Adipocyte (in vitro differentiated cells): Measurements from ENCODE around the gene MRPS27.

ENCODE experiments used
- DNase-seq: peaks from one replicate; pipeline ENCODE4 v3.0.0-alpha.2; 2015; ENCODE audit warnings: low read depth
- H3K27me3 ChIP-seq: replicated peaks from 2 replicates; pipeline ENCODE4 v1.7.0; 2013; ENCODE audit warnings: mild to moderate bottlenecking, low read length, moderate library complexity; ENCODE audit not compliant: control insufficient read depth, insufficient read depth
- H3K36me3 ChIP-seq: 2 replicates; pipeline ENCODE4 v1.7.0; 2013; ENCODE audit warnings: low read length, mild to moderate bottlenecking, moderate library complexity; ENCODE audit not compliant: control insufficient read depth, insufficient read depth, severe bottlenecking
- H3K4me1 ChIP-seq: 2 replicates; pipeline ENCODE4 v1.7.0; 2013; ENCODE audit warnings: mild to moderate bottlenecking, low read length, moderate library complexity; ENCODE audit not compliant: control insufficient read depth, insufficient read depth
- H3K4me3 ChIP-seq: 2 replicates; pipeline ENCODE4 v1.7.0; 2013; ENCODE audit warnings: mild to moderate bottlenecking, low read length, moderate library complexity
- H3K9ac ChIP-seq: 2 replicates; pipeline ENCODE4 v1.7.0; 2013; ENCODE audit warnings: mild to moderate bottlenecking, low read length, moderate library complexity
- H3K9me3 ChIP-seq: 2 replicates; pipeline ENCODE4 v1.7.0; 2013; ENCODE audit warnings: mild to moderate bottlenecking, low read length, moderate library complexity; ENCODE audit not compliant: control insufficient read depth

The MRPS27 gene

GRCh38 chr5:72272398-72272797 lies 47.6 kb downstream of the MRPS27 start:
- DNase-seq: no peak
- Histone ChIP-seq H3K4me1 (peaks cover 17% of the 10 kb centered on the region), H3K27me3 (no peaks in the 10 kb centered on the region), H3K9ac (no peak overlapping the region), H3K9me3 (peaks cover 6% of the 10 kb centered on the region), H3K36me3 (peaks cover 10% of the 10 kb centered on the region), H3K4me3 (no peak overlapping the region)

DNA sequence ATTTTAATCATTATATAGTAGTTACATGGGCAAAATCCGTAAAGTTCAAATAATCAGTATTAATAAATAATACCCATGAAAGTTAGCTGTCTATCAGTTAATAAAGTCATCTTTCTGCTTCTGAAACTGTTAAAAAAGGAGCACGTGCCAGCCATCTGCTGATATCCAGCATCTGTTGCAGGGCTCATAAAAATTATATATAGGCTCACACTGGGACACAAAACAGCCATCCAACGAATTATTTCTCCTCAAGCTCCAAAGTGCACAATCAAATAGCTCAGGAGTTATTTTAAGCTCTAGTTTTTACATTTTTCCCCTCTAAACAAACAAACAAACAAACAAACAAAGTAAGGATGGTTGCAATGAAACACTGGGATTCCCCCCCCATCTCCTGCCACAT lies 48.3 kb downstream of the MRPS27 start:
- no peaks in the 10 kb centered on the region for H3K27me3 ChIP-seq
- no peak overlapping the region for H3K4me3 ChIP-seq
- peaks cover 6% of the 10 kb centered on the region for H3K9me3 ChIP-seq
- no peak for DNase-seq
- peaks cover 10% of the 10 kb centered on the region for H3K36me3 ChIP-seq
- no peak overlapping the region for H3K9ac ChIP-seq
- H3K4me1 ChIP-seq: peaks cover 21% of the 10 kb centered on the region

DNA sequence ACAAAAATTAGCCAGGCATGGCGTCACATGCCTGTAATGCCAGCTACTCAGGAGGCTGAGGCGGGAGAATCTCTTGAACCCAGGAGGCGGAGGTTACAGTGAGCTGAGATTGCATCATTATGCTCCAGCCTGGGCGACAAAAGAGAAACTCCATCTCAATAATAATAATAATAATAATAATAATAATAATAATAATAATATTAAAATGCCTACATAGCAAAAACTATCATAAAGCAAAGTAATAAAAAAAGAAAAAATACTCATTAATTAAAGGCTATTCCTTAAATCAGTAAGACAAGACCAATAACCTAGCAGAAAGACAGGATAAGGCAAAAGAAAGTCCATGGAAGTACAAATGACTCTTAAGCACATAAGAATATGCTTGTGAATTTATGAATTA lies 50.0 kb downstream of the MRPS27 start:
- H3K4me1 ChIP-seq: peaks cover 21% of the 10 kb centered on the region
- H3K9ac ChIP-seq: no peak overlapping the region
- no peaks in the 10 kb centered on the region for H3K27me3 ChIP-seq
- H3K9me3 ChIP-seq: no peaks in the 10 kb centered on the region
- peaks cover 4% of the 10 kb centered on the region for H3K36me3 ChIP-seq
- no peak for DNase-seq
- H3K4me3 ChIP-seq: no peak overlapping the region

DNA sequence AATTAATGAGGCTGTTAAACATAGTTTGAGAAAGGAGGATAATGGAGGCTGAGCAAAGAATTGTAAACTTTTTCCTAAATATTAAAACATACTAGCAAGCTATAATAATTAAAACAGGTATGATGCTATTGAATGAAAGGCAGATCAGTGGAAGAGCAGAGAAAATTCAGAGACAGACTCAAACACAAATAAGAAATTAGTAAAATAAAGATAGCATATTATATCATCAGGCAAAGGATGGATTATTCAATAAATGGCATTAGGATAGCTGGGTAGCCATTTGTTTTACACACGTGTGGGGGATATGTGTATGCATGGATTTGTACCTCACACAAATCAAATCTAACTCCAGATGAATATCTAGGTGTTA lies 50.6 kb downstream of the MRPS27 start:
- Histone ChIP-seq H3K27me3 (no peaks in the 10 kb centered on the region), H3K4me1 (peaks cover 21% of the 10 kb centered on the region), H3K9me3 (no peaks in the 10 kb centered on the region), H3K4me3 (no peak overlapping the region), H3K9ac (no peak overlapping the region), H3K36me3 (peaks cover 4% of the 10 kb centered on the region)
- DNase-seq: no peak

DNA sequence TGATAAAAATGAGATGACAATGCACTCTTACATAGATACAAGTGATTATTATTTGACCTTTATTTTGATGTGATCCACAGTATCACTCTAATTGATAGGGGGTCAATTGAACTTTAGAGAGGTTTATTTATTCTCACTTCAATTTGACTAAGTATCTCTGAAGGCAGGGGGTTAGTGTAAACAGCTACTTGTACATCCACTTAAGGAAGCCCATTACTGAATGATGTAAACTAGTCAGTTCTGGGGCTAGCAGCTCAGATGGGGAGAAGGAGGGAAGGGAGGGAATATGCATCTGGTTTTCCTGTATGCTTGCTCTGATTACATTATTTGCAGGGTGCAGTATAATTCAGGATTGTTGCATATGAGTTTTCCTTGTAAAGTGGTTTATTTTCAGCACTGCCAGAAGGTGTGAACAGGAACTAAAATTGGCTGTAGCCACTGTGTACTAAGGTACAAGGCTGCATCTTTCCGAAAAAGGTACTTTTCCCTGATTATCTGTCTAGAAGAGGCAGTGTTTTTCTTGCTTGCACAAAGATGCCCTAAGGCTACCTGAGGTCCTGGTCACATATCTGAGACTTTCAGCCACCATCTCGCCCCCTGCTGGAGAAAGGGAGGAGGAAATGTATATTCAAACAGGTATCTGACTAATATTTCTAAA lies 51.2 kb downstream of the MRPS27 start:
- no peak overlapping the region for H3K9ac ChIP-seq
- peak; percentile 58 for DNase-seq
- no peaks in the 10 kb centered on the region for H3K9me3 ChIP-seq
- peaks cover 21% of the 10 kb centered on the region for H3K4me1 ChIP-seq
- H3K27me3 ChIP-seq: no peaks in the 10 kb centered on the region
- peaks cover 4% of the 10 kb centered on the region for H3K36me3 ChIP-seq
- no peak overlapping the region for H3K4me3 ChIP-seq

GRCh38 chr5:72268260-72268659 lies 51.8 kb downstream of the MRPS27 start:
- H3K4me1 ChIP-seq: peaks cover 21% of the 10 kb centered on the region
- no peaks in the 10 kb centered on the region for H3K27me3 ChIP-seq
- peak overlapping the region; percentile 14 for H3K9ac ChIP-seq
- no peak overlapping the region for H3K4me3 ChIP-seq
- H3K36me3 ChIP-seq: peaks cover 3% of the 10 kb centered on the region
- no peak for DNase-seq
- H3K9me3 ChIP-seq: no peaks in the 10 kb centered on the region

DNA sequence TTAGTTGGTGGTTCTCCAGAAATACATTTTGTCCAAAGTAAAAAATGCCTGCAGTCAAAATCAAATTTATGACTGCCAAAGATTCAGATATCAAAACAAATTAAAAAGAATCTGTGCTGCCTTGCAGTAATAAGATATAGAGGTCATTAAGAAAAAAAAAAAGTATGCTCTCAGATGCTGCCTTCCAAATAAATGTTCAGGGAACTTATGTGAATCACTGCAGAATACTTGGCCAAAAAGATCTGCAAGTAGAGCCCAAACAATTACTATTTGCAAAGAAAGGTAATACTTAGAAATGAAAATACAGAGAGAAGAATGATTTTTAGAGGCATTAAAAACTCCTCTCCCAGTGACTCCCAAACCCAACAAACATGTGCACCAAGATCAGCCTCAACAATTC lies 52.4 kb downstream of the MRPS27 start:
- Histone ChIP-seq H3K4me1 (peaks cover 21% of the 10 kb centered on the region), H3K36me3 (no peaks in the 10 kb centered on the region), H3K27me3 (no peaks in the 10 kb centered on the region), H3K4me3 (no peak overlapping the region), H3K9ac (peak overlapping the region; percentile 14), H3K9me3 (no peaks in the 10 kb centered on the region)
- DNase-seq: peak; percentile 47

GRCh38 chr5:72266862-72267261 lies 53.2 kb downstream of the MRPS27 start:
- DNase-seq: no peak
- peaks cover 19% of the 10 kb centered on the region for H3K4me1 ChIP-seq
- no peak overlapping the region for H3K9ac ChIP-seq
- no peaks in the 10 kb centered on the region for H3K27me3 ChIP-seq
- H3K36me3 ChIP-seq: no peaks in the 10 kb centered on the region
- H3K4me3 ChIP-seq: no peak overlapping the region
- H3K9me3 ChIP-seq: no peaks in the 10 kb centered on the region

DNA sequence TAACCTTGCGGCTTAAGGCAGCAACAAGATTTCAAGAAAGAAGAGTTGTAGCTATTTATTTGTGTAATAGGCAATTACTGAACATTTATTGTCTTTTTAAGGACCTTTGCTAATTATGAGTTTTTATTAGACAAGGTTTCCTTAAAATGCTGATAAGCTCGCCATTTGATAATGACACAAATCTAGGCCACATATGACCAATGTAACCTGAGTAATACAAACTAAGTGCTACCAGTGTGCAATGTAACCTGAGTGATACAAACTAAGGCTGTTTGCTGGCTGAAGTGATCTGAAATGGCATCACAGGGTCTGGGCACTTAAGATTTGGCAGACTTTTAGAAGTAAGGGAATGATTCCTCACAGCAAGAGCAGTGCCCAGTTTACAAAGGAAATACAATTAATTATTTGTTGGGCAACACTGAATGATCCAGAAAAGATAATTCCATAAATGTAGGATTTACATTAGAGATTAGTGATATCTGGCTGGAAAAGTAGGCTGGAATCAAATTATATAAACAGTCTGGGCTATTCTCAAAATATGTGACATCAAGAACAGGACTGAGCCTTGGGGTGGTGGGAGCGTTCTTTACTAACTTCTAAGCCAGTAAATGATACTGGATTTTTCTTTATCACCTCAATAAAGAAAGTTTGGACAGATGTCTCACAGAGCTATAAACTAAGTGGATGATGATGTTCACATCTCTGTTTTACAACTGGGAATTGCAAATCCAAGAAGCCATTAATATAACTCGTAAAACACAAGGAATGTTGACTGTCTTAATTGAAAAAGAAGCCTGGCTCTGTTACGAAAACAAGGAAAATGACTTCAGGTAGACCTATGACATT lies 54.8 kb downstream of the MRPS27 start:
- no peaks in the 10 kb centered on the region for H3K27me3 ChIP-seq
- no peak for DNase-seq
- no peak overlapping the region for H3K9ac ChIP-seq
- H3K4me1 ChIP-seq: peaks cover 19% of the 10 kb centered on the region
- no peaks in the 10 kb centered on the region for H3K9me3 ChIP-seq
- no peak overlapping the region for H3K4me3 ChIP-seq
- no peaks in the 10 kb centered on the region for H3K36me3 ChIP-seq

GRCh38 chr5:72256536-72256935 lies 63.5 kb downstream of the MRPS27 start:
- Histone ChIP-seq H3K4me1 (peaks cover 48% of the 10 kb centered on the region), H3K36me3 (no peaks in the 10 kb centered on the region), H3K27me3 (no peaks in the 10 kb centered on the region), H3K4me3 (no peak overlapping the region), H3K9me3 (no peaks in the 10 kb centered on the region), H3K9ac (no peak overlapping the region)
- DNase-seq: peak; percentile 42

GRCh38 chr5:72255670-72256069 lies 64.4 kb downstream of the MRPS27 start:
- no peak overlapping the region for H3K9ac ChIP-seq
- H3K9me3 ChIP-seq: no peaks in the 10 kb centered on the region
- H3K36me3 ChIP-seq: no peaks in the 10 kb centered on the region
- no peak overlapping the region for H3K4me3 ChIP-seq
- DNase-seq: no peak
- H3K4me1 ChIP-seq: peaks cover 54% of the 10 kb centered on the region
- H3K27me3 ChIP-seq: no peaks in the 10 kb centered on the region
